ENCODE measurements around the gene ARL15. TPM values are rescaled to one million over a fixed set of nuclear protein-coding genes. Genes with fewer than 3 reads are reported as not detected.

ARL15 gene
- total and polyA plus RNA-seq, 2 donors (not counting 3 experiments of a cell fraction or from before 2014, with no cell fraction given): 11.9 to 24.4 TPM

DNA sequence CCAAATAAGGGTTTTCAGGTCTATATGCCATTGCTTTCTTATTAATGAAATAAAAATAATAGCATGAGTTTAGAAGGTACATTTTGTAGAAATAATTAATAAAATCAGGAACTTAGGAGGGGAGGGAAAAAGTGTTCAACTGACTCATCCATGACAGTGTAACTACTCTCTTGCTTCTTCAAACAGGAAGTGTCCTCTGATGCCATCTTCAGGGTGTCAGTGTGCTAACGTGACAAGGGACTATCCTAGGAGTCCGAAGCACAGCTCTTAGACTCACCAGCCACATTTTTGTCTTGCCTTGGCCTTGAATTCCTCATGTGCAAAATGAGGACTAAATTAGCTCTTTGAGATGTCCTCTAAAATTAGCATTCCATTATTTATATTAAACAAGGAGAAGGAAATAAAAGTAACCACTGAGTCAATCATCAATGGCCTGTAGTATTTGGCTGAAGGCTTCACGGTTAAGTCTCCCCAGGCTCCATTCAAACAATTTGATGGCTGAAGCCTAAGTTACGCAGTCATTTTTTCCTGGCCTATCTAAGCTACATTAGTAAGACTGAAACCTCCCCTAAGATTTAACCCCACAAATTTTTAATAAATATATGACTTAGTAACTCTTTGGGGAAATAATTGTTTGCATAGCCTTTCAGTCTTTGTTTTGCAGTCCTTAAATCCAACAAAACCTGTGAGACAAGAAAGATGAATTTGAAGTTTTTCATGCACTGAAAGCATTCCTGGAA is 151.1 kb downstream of the ARL15 start:
- ChIA-PET CTCF (no interaction called here), POLR2A (no interaction called here)
- H3K27me3 ChIP-seq (ENCODE audit: control insufficient read depth in 2 of 2, insufficient read depth in 2 of 2, low read length in 2 of 2): no peaks in the 10 kb centered on the region
- no peaks in the 10 kb centered on the region for H3K9me1 ChIP-seq (replicated peaks; ENCODE audit: control insufficient read depth, extremely low read depth, insufficient read depth, low read length)
- no peak overlapping the region for H3K4me3 ChIP-seq (replicated peaks in 1 of 3; ENCODE audit: insufficient read depth in 1 of 3, low read depth in 1 of 3, low read length in 3 of 3)
- no peak overlapping the region for H3K4me2 ChIP-seq (ENCODE audit: insufficient read depth, low read length)
- H2AFZ ChIP-seq (ENCODE audit: low read depth, low read length): no peak overlapping the region
- no peaks in the 10 kb centered on the region for H3K79me2 ChIP-seq (ENCODE audit: control insufficient read depth, insufficient read depth, low read length)
- no TSS peak for BruUV-seq (replicated peaks)
- no peak for DNase-seq (ENCODE audit: low read depth, low spot score)
- dilution Hi-C loops (cut with MboI; ENCODE audit: extremely low pct_ligation_motif_present, low sequenced_read_pairs) (no loop called here), intact Hi-C loops (cut with micrococcal nuclease) (no loop called here)
- TF ChIP-seq GATA2 (IDR thresholded peaks at IDR 0.05; ENCODE audit: insufficient read depth, insufficient read length, low read depth, low read length) (no peak), JUN (IDR thresholded peaks at IDR 0.05; ENCODE audit: borderline replicate concordance, insufficient read depth, insufficient read length, low read depth) (no peak), EZH2 (IDR thresholded peaks at IDR 0.05; ENCODE audit: borderline replicate concordance, low read depth, low read length, severe bottlenecking) (no peak), CTCF (IDR thresholded peaks at IDR 0.05; ENCODE audit: extremely low read depth in 1 of 2, insufficient read depth in 1 of 2, low read depth in 1 of 2, low read length in 2 of 2) (no peak), MYC (IDR thresholded peaks at IDR 0.05; ENCODE audit: low read depth, low read length) (no peak), POLR2AphosphoS5 (IDR thresholded peaks at IDR 0.05; ENCODE audit: insufficient read depth, low read depth, low read length) (no peak)
- H3K27ac ChIP-seq (ENCODE audit: insufficient read depth, low read depth, low read length): no peak overlapping the region
- no peak for FAIRE-seq
- no peak overlapping the region for H3K9ac ChIP-seq (replicated peaks; ENCODE audit: extremely low read depth, insufficient read depth, low read length)
- H3K4me1 ChIP-seq (ENCODE audit: control insufficient read depth, extremely low read depth, insufficient read depth, low read length): no peaks in the 10 kb centered on the region
- H3K36me3 ChIP-seq (ENCODE audit: control insufficient read depth in 2 of 2, extremely low read depth in 1 of 2, insufficient read depth in 2 of 2, low read length in 2 of 2): no peaks in the 10 kb centered on the region
- no peaks in the 10 kb centered on the region for H3K9me3 ChIP-seq (replicated peaks; ENCODE audit: control insufficient read depth, insufficient read depth, low read length)
- H4K20me1 ChIP-seq (replicated peaks; ENCODE audit: control insufficient read depth, extremely low read depth, insufficient read depth, low read length): no peaks in the 10 kb centered on the region

All from endothelial cell of umbilical vein (primary cell).